Esophagus squamous epithelium (tissue), 5 donors: ENCODE data around the gene EDC3. TPM values are rescaled to one million over a fixed set of nuclear protein-coding genes. Genes with fewer than 3 reads are reported as not detected.
"Not testable (repeated sequence)": the region's sequence is repeated elsewhere in the genome, so short reads cannot be mapped to it uniquely, and the experiment has no call there.

ENCODE experiments used
- DNase-seq: peaks from one replicate; lab custom pipeline; 2025; lab: John Stamatoyannopoulos, UW
- H3K27ac ChIP-seq, 4 donors: fragments of 200-600 bp; sonication (generic); one replicate each; pipeline ENCODE4 v1.5.1; 2016 to 2019; ENCODE audit warnings: mild to moderate bottlenecking in 1 of 4
- H3K27me3 ChIP-seq, 4 donors: fragments of 200-600 bp; sonication (generic); 1 replicate in 3 of 4; 2 replicates in 1 of 4; pipeline versions ENCODE4 v1.5.1 to v1.6.0; 2017 to 2021; ENCODE audit warnings: antibody characterized with exemption in 1 of 4
- H3K36me3 ChIP-seq, 3 donors: fragments of 200-600 bp; sonication (generic); one replicate each; pipeline ENCODE4 v1.5.1; 2016 to 2019
- H3K4me1 ChIP-seq, 3 donors: fragments of 200-600 bp; sonication (generic); one replicate each; pipeline ENCODE4 v1.5.1; 2017 to 2019
- H3K4me3 ChIP-seq, 4 donors: fragments of 200-600 bp; sonication (generic); 1 replicate in 3 of 4; 2 replicates in 1 of 4; pipeline ENCODE4 v1.5.1; 2016 to 2019; ENCODE audit warnings: mild to moderate bottlenecking in 2 of 4, moderate library complexity in 1 of 4
- H3K9me3 ChIP-seq, 3 donors: fragments of 200-600 bp; sonication (generic); one replicate each; pipeline ENCODE4 v1.5.1; 2016 to 2019
- POLR2A ChIP-seq, 4 donors: fragments of 450-650 bp; IDR thresholded peaks; one replicate each; pipeline ENCODE4 v1.6.1; 2017; ENCODE audit warnings: antibody characterized with exemption in 4 of 4, mild to moderate bottlenecking in 4 of 4, moderate library complexity in 3 of 4
- WGBS, 2 donors: methylation state at CpG; one replicate each; pipeline ENCODE4 v1.1.5; 2018; 5-methylcytosine and 5-hydroxymethylcytosine counted together
- intact Hi-C: fragments of 100-400 bp; cut with DNase I; formaldehyde crosslinking; loops from one replicate; pipeline ENCODE4 v1.15.0; 2022
- total RNA-seq, 4 donors: library from RNA; depleted of rRNA; stranded (reverse); fragments of >200 nt; gene quantifications; one replicate each; pipeline ENCODE4 v1.1.0, GENCODE V29; 2016
- TF ChIP-seq, protein P1 (sequence below), 6 experiments: fragments of 450-650 bp in 4 of 6; fragments of 200-600 bp in 2 of 6; sonication (generic) in 2 of 6; IDR thresholded peaks; one replicate each; pipeline ENCODE4 v1.5.1; 2016 to 2019; ENCODE audit warnings: antibody characterized with exemption in 6 of 6, mild to moderate bottlenecking in 4 of 6, moderate library complexity in 4 of 6
- donor health status: DM: yes; HTN: yes; CAD: no.

Gene EDC3
- total RNA-seq, 4 donors from 2014 or later, result 10.0 to 17.4 (median 13.2) TPM

DNA sequence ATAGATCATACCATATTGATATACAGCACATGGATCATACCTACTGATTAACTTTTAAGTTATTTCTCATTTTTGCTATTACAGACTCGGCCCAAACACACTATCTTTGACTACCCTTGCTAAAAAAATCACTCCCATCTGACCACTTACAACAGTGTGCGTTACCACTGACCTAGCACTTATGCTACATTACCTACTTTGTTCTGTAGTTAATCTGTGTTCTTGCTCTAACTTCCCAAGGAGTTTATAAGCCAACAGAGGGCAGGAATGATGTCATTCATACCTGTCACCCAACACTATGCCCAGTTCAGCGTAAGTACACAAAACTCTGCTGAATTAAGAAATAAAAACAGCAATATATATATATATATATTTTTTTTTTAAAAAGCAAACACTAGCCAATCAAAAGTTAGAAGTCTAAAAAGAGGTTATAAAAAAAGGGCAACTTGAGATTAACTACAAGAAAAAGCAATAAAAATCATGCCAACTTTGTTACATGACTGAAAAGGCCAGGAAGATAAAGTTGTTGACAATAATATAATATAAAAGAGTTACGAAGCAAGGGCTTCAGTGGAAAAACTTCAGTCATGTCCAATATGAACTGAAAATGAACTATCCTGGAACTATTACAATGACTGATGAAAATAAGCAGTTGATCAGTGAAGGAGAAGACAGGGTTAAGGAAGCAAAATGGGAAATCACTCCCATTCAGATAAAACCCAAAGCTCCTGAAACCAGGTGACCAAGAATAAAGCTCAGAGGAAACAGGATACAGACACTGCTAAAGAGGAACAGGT lies 33.6 kb downstream of the EDC3 start:
- TF ChIP-seq, protein P1, sequence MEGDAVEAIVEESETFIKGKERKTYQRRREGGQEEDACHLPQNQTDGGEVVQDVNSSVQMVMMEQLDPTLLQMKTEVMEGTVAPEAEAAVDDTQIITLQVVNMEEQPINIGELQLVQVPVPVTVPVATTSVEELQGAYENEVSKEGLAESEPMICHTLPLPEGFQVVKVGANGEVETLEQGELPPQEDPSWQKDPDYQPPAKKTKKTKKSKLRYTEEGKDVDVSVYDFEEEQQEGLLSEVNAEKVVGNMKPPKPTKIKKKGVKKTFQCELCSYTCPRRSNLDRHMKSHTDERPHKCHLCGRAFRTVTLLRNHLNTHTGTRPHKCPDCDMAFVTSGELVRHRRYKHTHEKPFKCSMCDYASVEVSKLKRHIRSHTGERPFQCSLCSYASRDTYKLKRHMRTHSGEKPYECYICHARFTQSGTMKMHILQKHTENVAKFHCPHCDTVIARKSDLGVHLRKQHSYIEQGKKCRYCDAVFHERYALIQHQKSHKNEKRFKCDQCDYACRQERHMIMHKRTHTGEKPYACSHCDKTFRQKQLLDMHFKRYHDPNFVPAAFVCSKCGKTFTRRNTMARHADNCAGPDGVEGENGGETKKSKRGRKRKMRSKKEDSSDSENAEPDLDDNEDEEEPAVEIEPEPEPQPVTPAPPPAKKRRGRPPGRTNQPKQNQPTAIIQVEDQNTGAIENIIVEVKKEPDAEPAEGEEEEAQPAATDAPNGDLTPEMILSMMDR (IDR thresholded peaks at IDR 0.05), result no peak
- no peak for TF ChIP-seq POLR2A (IDR thresholded peaks at IDR 0.05)
- 85 to 91% methylated on average over 4 of the region's 4 CpGs for WGBS, 2 donors
- H3K4me3 ChIP-seq, result no peak overlapping the region
- no peak for DNase-seq
- intact Hi-C loops, result no loop called here
- H3K27me3 ChIP-seq, result no peaks in the 10 kb centered on the region
- no peaks in the 10 kb centered on the region for H3K9me3 ChIP-seq
- H3K36me3 ChIP-seq, result no peaks in the 10 kb centered on the region
- H3K4me1 ChIP-seq, result peaks cover 6 to 35% (median 19%) of the 10 kb centered on the region in 3 donors
- peak overlapping the region in 3 of 4 donors; percentile 6 to 42 (median 34) for H3K27ac ChIP-seq

GRCh38 chr15:74661280-74661679 lies 34.5 kb downstream of the EDC3 start:
- 62 to 78% methylated on average over 4 to 6 of the region's 8 CpGs for WGBS, 2 donors
- H3K36me3 ChIP-seq, DNase-seq, H3K27me3 ChIP-seq, intact Hi-C loops, H3K4me3 ChIP-seq, H3K27ac ChIP-seq, H3K9me3 ChIP-seq: not testable (repeated sequence)
- peaks cover 6 to 38% (median 19%) of the 10 kb centered on the region in 3 donors for H3K4me1 ChIP-seq

GRCh38 chr15:74657846-74658245 lies 38.0 kb downstream of the EDC3 start:
- peaks cover 0 to 28% (median 0%) of the 10 kb centered on the region in 3 donors for H3K36me3 ChIP-seq
- no peak overlapping the region for H3K4me3 ChIP-seq
- 81 to 96% methylated on average over 2 to 3 of the region's 3 CpGs for WGBS, 2 donors
- no peaks in the 10 kb centered on the region for H3K9me3 ChIP-seq
- H3K27me3 ChIP-seq, result no peaks in the 10 kb centered on the region
- intact Hi-C loops, result no loop called here
- no peak for DNase-seq
- no peak overlapping the region for H3K27ac ChIP-seq
- no peak for TF ChIP-seq POLR2A (IDR thresholded peaks at IDR 0.05)
- TF ChIP-seq, protein P1 (IDR thresholded peaks at IDR 0.05), result no peak
- H3K4me1 ChIP-seq, result peaks cover 0 to 37% (median 17%) of the 10 kb centered on the region in 3 donors

DNA sequence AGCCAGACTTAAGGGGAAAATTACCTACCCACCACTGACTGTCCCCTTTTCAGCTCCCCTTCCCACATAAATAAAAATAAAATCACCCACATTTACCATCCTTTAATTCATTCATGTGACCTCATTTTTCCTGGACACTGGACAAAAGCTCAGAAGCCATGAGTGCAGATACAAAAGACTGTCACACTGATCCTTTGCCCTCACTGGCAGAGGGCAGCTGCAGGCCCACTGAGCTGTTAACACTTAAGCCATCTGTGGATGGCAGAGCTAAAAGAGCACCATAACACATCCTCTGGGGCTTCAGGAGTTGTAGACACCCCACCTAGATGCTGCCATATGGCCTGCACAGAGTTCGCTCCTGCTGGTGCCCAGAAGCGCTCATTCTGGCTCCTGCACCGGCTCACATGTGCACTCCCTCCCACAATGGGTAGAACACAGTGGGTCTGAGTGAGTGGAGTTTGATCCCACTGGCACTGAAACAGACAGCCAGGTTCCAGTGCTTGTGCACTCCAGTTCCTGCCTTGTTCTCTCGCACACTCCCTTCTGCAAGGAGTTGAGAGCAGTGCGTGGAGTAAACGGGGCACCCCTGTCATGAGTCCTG lies 38.8 kb downstream of the EDC3 start:
- intact Hi-C loops, result no loop called here
- 97 to 100% methylated on average over 4 to 5 of the region's 6 CpGs for WGBS, 2 donors
- peaks cover 0 to 39% (median 17%) of the 10 kb centered on the region in 3 donors for H3K4me1 ChIP-seq
- no peak for DNase-seq
- H3K4me3 ChIP-seq, result no peak overlapping the region
- H3K27ac ChIP-seq, result no peak overlapping the region
- H3K9me3 ChIP-seq, result no peaks in the 10 kb centered on the region
- TF ChIP-seq, protein P1 (IDR thresholded peaks at IDR 0.05), result no peak
- no peak for TF ChIP-seq POLR2A (IDR thresholded peaks at IDR 0.05)
- H3K27me3 ChIP-seq, result no peaks in the 10 kb centered on the region
- H3K36me3 ChIP-seq, result peaks cover 0 to 36% (median 0%) of the 10 kb centered on the region in 3 donors

GRCh38 chr15:74655424-74655823 lies 40.4 kb downstream of the EDC3 start:
- H3K4me3 ChIP-seq, result no peak overlapping the region
- TF ChIP-seq POLR2A (IDR thresholded peaks at IDR 0.05), result no peak
- TF ChIP-seq, protein P1 (IDR thresholded peaks at IDR 0.05), result no peak
- peaks cover 0 to 39% (median 0%) of the 10 kb centered on the region in 3 donors for H3K36me3 ChIP-seq
- H3K27ac ChIP-seq, result no peak overlapping the region
- H3K4me1 ChIP-seq, result peaks cover 0 to 55% (median 24%) of the 10 kb centered on the region in 3 donors
- no peak for DNase-seq
- intact Hi-C loops, result no loop called here
- H3K27me3 ChIP-seq, result no peaks in the 10 kb centered on the region
- no peaks in the 10 kb centered on the region for H3K9me3 ChIP-seq
- 82 to 87% methylated on average over 7 of the region's 7 CpGs for WGBS, 2 donors
